Measurements from ENCODE around the gene NUDT21. TPM values are rescaled to one million over a fixed set of nuclear protein-coding genes. Genes with fewer than 3 reads are reported as not detected.

The NUDT21 gene
- polyA plus RNA-seq, 1 of the 3 experiments (the other 2 are of a cell fraction), result 42.2 TPM

- TF ChIP-seq NRF1 (IDR thresholded peaks at IDR 0.05; ENCODE audit: low read depth, low read length), result no peak
- no peak for TF ChIP-seq TAF1 (IDR thresholded peaks at IDR 0.05; ENCODE audit: borderline replicate concordance, low read depth, low read length)
- no peak for TF ChIP-seq PBX3 (IDR thresholded peaks at IDR 0.05)
- TF ChIP-seq RFX5 (IDR thresholded peaks at IDR 0.05; ENCODE audit: low read length), result no peak
- no peak for TF ChIP-seq RCOR1 (IDR thresholded peaks at IDR 0.05; ENCODE audit: low read length)
Observed at GRCh38 chr16:56469748-56470147, 18.6 kb upstream of the NUDT21 start (continued).

GRCh38 chr16:56468800-56469199 lies 17.7 kb upstream of the NUDT21 start:
- Histone ChIP-seq H3K79me2 (ENCODE audit: insufficient read depth) (no peaks in the 10 kb centered on the region), H3K9me3 (no peaks in the 10 kb centered on the region), H3K4me1 (ENCODE audit: control insufficient read depth in 1 of 2, insufficient read depth in 2 of 2, low read depth in 1 of 2, low read length in 1 of 2) (peaks cover 0 to 4% of the 10 kb centered on the region in 2 experiments; a peak in 2 of 4 replicates), H3K27me3 (ENCODE audit: insufficient read depth) (no peaks in the 10 kb centered on the region), H3K9me2 (no peaks in the 10 kb centered on the region), H2AFZ (ENCODE audit: low read depth) (no peak overlapping the region), H4K20me1 (ENCODE audit: insufficient read depth) (no peaks in the 10 kb centered on the region), H3K4me3 (ENCODE audit: low read depth in 2 of 2, low read length in 1 of 2) (no peak overlapping the region), H3K4me2 (no peak overlapping the region), H3K27ac (ENCODE audit: low read depth in 2 of 2, low read length in 1 of 2) (no peak overlapping the region), H3K9ac (no peak overlapping the region), H3K36me3 (replicated peaks in 1 of 2; ENCODE audit: control insufficient read depth in 1 of 2, insufficient read depth in 2 of 2, low read length in 1 of 2) (peaks cover 85 to 91% of the 10 kb centered on the region in 2 experiments), H3F3A (replicated peaks; ENCODE audit: insufficient read depth) (peaks cover 6% of the 10 kb centered on the region)
- ChIA-PET CTCF (interaction anchor here (1.5 kb wide), 1 partner anchor 42 kb away, joined by 3 read pairs; no protein-coding TSS in a partner anchor), POLR2A (no interaction called here)
- DNase-seq, result no peak
- TF ChIP-seq POLR2AphosphoS5 (IDR thresholded peaks at IDR 0.05; ENCODE audit: low read depth, low read length) (no peak), MXI1 (IDR thresholded peaks at IDR 0.05; ENCODE audit: low read depth, low read length) (no peak)

- Histone ChIP-seq H3K79me2 (ENCODE audit: insufficient read depth) (no peaks in the 10 kb centered on the region), H2AFZ (ENCODE audit: low read depth) (no peak overlapping the region), H3K36me3 (replicated peaks in 1 of 2; ENCODE audit: control insufficient read depth in 1 of 2, insufficient read depth in 2 of 2, low read length in 1 of 2) (peaks cover 79 to 92% of the 10 kb centered on the region in 2 experiments), H3K9me2 (no peaks in the 10 kb centered on the region), H3K9ac (no peak overlapping the region), H3K9me3 (no peaks in the 10 kb centered on the region), H3K4me2 (no peak overlapping the region), H3K27ac (ENCODE audit: low read depth in 2 of 2, low read length in 1 of 2) (no peak overlapping the region), H3K4me3 (ENCODE audit: low read depth in 2 of 2, low read length in 1 of 2) (no peak overlapping the region), H3F3A (replicated peaks; ENCODE audit: insufficient read depth) (peaks cover 6% of the 10 kb centered on the region), H3K4me1 (ENCODE audit: control insufficient read depth in 1 of 2, insufficient read depth in 2 of 2, low read depth in 1 of 2, low read length in 1 of 2) (peaks cover 0 to 4% of the 10 kb centered on the region in 2 experiments; a peak in 2 of 4 replicates), H4K20me1 (ENCODE audit: insufficient read depth) (no peaks in the 10 kb centered on the region), H3K27me3 (ENCODE audit: insufficient read depth) (no peaks in the 10 kb centered on the region)
- CTCF ChIA-PET, result no interaction called here
- WGBS (ENCODE audit: low lambda C conversion rate), result 86% methylated on average over 2 of the region's 2 CpGs
- POLR2A ChIA-PET, result no interaction called here
- no peak for TF ChIP-seq TEAD4 (IDR thresholded peaks at IDR 0.05; ENCODE audit: borderline replicate concordance, insufficient read depth)
- no peak for TF ChIP-seq JUND (IDR thresholded peaks at IDR 0.05)
- DNase-seq, result no peak
Observed at GRCh38 chr16:56466344-56466743, 15.2 kb upstream of the NUDT21 start.

GRCh38 chr16:56463153-56463552 lies 12.0 kb upstream of the NUDT21 start:
- H3K4me3 ChIP-seq (ENCODE audit: low read depth in 2 of 2, low read length in 1 of 2), result no peak overlapping the region
- no peak overlapping the region for H3K4me2 ChIP-seq
- H3K9ac ChIP-seq, result no peak overlapping the region
- H3K36me3 ChIP-seq (replicated peaks in 1 of 2; ENCODE audit: control insufficient read depth in 1 of 2, insufficient read depth in 2 of 2, low read length in 1 of 2), result peaks cover 82 to 91% of the 10 kb centered on the region in 2 experiments
- no peaks in the 10 kb centered on the region for H3K9me3 ChIP-seq
- POLR2A ChIA-PET, result no interaction called here
- no peak overlapping the region; a peak in 1 of 4 replicates for H3K27ac ChIP-seq (ENCODE audit: low read depth in 2 of 2, low read length in 1 of 2)
- 95% methylated on average over 6 of the region's 6 CpGs for WGBS (ENCODE audit: low lambda C conversion rate)
- CTCF ChIA-PET, result no interaction called here
- H3K9me2 ChIP-seq, result no peaks in the 10 kb centered on the region
- DNase-seq, result no peak
- no peaks in the 10 kb centered on the region for H4K20me1 ChIP-seq (ENCODE audit: insufficient read depth)
- no peaks in the 10 kb centered on the region for H3K27me3 ChIP-seq (ENCODE audit: insufficient read depth)
- peaks cover 0 to 4% of the 10 kb centered on the region in 2 experiments; a peak in 2 of 4 replicates for H3K4me1 ChIP-seq (ENCODE audit: control insufficient read depth in 1 of 2, insufficient read depth in 2 of 2, low read depth in 1 of 2, low read length in 1 of 2)
- 0 out of 2 replicates have a peak, but pooled peaks cover 2% of the 10 kb centered on the region for H3K79me2 ChIP-seq (ENCODE audit: insufficient read depth)
- H3F3A ChIP-seq (replicated peaks; ENCODE audit: insufficient read depth), result no peaks in the 10 kb centered on the region
- H2AFZ ChIP-seq (ENCODE audit: low read depth), result no peak overlapping the region
- TF ChIP-seq EZH2phosphoT487 (IDR thresholded peaks at IDR 0.05; ENCODE audit: borderline replicate concordance, low read depth) (no peak), RAD21 (IDR thresholded peaks at IDR 0.05; ENCODE audit: low read length) (no peak), SMC3 (IDR thresholded peaks at IDR 0.05; ENCODE audit: low read depth, low read length) (no peak), TCF12 (IDR thresholded peaks at IDR 0.05) (no peak), MEF2A (IDR thresholded peaks at IDR 0.05; ENCODE audit: borderline replicate concordance, low read depth) (no peak), CHD2 (IDR thresholded peaks at IDR 0.05; ENCODE audit: low read length, partially characterized antibody) (no peak), USF2 (IDR thresholded peaks at IDR 0.05; ENCODE audit: borderline replicate concordance, low read depth, low read length) (no peak), IRF3 (IDR thresholded peaks at IDR 0.05; ENCODE audit: low read depth, low read length) (no peak)
